ENCODE measurements around the gene YAP1. TPM values are rescaled to one million over a fixed set of nuclear protein-coding genes. Genes with fewer than 3 reads are reported as not detected.

YAP1 gene
- total RNA-seq, 2 experiments from 2014 or later, result 0.04 to 0.06 TPM

DNA sequence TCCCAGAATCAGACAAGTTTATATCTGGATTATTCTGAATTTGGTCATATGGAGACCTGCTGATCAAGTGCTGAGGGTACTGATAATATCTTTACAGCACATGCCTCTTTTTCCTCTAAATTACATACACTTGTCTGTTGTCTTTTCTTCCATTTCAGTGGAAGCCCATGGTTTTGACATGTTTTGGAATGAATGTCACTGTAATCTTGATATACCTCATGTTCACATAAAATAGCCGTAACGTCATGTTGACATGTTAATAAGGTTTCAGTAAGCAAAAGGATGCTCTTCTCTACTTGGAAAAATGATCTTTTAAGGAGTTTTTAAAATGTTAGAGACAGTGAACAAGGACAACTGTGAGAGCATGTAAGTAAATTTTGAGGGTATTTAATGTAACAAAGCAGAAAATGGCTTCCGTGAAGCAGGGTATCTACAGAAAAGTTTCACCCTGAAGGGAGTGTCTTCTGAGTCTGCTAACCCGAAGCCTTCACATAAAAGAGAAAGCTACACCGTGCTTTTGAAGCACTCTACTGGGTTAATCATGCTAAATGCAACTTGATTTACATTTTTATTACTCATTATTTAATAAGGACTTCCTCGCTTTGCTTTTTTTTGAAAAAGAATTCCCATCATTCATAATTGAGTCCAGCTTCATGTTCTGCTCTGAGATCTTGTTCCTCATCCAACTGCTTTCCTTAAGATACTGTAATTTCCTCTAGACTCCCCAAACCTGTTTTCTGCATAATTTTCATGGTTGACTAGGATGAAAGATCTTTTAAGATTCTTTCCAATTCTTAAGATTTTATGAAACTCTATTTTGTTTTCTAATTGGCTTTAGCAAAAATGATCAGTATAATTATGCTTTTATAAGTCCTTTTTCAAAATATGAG, 56.2 kb downstream of the YAP1 start:
- DNase-seq, result no peak
- no peaks in the 10 kb centered on the region for H3K36me3 Mint-ChIP-seq
- H3K9me3 Mint-ChIP-seq, result no peaks in the 10 kb centered on the region
- no peak overlapping the region for H3K27ac Mint-ChIP-seq
- H3K4me3 Mint-ChIP-seq, result no peak overlapping the region
- peaks cover 10% of the 10 kb centered on the region for H3K27me3 Mint-ChIP-seq
- H3K4me1 Mint-ChIP-seq, result no peaks in the 10 kb centered on the region

DNA sequence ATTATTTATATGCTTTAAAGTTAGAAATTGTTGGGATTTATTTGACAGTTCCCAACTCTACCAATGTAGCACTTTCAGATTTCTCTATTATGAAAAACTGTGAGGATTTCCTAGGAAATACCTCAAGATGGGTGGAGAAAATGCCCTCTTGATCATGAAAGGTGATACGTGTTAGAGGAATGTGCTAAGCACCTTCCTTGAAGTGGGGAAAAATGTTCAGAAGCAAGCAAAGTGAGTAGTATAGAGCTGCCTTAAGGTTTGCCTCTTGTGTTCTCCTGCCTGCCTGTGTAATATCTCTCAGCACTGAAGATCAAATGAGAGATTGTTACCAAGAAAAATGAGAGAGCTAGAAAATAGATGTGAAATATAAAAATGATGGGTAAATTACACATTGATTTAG, 58.2 kb downstream of the YAP1 start:
- no peak for DNase-seq
- Mint-ChIP-seq H3K4me3 (no peak overlapping the region), H3K4me1 (no peaks in the 10 kb centered on the region), H3K36me3 (no peaks in the 10 kb centered on the region), H3K27ac (no peak overlapping the region), H3K27me3 (peaks cover 13% of the 10 kb centered on the region), H3K9me3 (no peaks in the 10 kb centered on the region)

DNA sequence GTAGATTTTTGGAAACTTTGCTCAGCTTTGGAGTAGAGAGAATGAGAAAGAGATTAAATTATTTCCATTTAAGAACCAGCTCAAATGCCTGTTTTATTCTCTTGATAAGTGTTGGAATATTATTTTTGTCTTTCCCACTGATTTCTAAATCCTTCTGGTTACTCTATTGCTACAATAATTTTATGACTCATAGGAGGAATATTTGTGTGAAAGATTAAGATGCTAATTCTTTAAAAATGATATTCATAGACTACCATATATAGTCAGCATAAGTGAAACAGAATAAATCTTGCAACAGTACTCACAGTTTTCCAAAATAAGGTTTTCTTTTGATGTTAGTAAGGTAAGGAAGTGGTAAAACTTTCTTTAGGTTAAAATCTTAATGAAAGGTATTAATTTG, 60.9 kb downstream of the YAP1 start:
- no peaks in the 10 kb centered on the region for H3K9me3 Mint-ChIP-seq
- H3K27me3 Mint-ChIP-seq, result peaks cover 10% of the 10 kb centered on the region
- no peak for DNase-seq
- H3K36me3 Mint-ChIP-seq, result no peaks in the 10 kb centered on the region
- H3K4me1 Mint-ChIP-seq, result no peaks in the 10 kb centered on the region
- H3K27ac Mint-ChIP-seq, result no peak overlapping the region
- H3K4me3 Mint-ChIP-seq, result no peak overlapping the region

DNA sequence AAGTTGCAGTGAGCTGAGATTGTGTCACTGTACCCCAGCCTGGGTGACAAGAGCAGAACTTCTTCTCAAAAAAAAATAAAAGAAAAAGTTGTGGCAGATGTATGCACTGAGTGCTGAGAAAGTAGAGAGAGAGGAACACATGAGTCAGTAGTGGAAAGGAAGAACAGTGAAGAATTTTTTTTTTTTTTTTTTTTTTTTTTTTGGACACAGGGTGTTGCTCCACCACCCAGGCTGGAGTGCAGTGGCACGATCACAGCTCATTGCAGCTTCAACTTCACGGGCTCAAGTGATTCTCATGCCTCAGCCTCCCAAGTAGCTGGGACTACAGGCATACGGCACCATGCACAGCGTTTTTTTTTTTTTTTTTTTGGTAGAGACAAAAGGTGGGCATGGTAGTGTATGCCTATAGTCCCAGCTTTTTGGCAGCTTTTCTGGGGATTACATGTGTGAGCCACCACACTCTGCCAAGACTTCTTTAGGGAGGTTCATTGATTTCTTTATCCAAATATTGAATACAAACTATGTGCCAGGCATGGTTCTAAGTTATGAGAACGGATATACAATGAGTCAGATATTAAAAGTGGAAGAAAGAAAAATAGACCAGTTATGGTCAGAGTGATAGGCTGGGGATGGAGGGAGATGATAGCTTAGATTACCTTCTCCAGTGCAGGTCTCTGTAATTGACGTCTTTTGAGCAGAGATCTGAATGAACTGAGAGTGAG, 62.0 kb downstream of the YAP1 start:
- Mint-ChIP-seq H3K4me3 (no peak overlapping the region), H3K36me3 (no peaks in the 10 kb centered on the region), H3K27me3 (peaks cover 8% of the 10 kb centered on the region), H3K27ac (no peak overlapping the region), H3K4me1 (no peaks in the 10 kb centered on the region), H3K9me3 (no peaks in the 10 kb centered on the region)
- no peak for DNase-seq

DNA sequence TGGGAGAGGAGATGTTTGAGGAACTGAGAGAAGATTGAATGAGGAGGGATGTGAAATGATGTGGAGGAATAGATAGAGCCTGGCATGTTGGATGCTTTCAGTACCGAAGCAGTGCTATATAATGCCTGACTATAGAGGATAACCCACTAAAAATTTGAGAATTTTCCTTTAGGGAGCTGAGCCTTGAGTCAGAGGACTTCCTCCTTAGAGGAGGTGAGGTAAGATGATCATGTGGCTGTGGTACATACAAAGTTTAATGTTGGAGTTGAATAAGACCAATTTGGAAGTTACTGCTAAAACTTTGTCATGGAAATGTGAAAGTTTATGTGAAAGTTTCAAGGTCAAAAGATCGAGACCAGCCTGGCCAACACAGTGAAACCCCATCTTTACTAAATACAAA, 66.9 kb downstream of the YAP1 start:
- no peaks in the 10 kb centered on the region for H3K9me3 Mint-ChIP-seq
- H3K27me3 Mint-ChIP-seq, result peaks cover 5% of the 10 kb centered on the region
- no peak overlapping the region for H3K4me3 Mint-ChIP-seq
- DNase-seq, result no peak
- H3K4me1 Mint-ChIP-seq, result peaks cover 3% of the 10 kb centered on the region
- H3K36me3 Mint-ChIP-seq, result no peaks in the 10 kb centered on the region
- no peak overlapping the region for H3K27ac Mint-ChIP-seq

DNA sequence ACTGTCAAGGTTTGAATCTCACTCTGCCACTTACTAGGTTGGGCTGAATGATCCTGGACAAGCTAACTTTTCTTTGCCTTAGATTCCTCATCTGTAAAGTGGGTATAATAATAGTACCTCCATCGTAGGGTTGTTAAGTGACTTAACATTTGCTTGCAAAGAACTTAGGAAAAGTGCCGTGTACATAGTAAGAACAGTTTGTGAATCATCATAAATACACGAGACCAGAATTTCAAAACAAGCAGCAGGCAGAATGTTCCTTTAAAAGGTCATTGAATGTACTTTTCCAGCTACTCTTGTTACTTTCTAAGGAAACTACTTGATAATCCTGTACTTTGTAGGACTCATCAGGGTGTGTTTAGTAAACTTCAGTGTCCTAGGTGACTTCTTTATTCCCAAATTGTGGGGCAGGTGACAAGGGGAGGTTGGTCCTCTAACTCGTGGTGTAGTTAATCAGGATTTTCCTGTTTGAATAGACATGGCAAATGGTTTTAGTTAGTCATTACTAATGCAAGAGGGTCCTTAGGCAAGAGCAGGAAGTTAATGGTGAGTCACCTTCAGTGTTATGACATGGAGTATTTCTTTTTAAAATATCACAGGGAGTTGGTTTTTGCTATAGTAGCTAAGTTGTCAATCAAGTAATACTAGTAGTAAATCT, 67.9 kb downstream of the YAP1 start:
- no peaks in the 10 kb centered on the region for H3K36me3 Mint-ChIP-seq
- H3K27ac Mint-ChIP-seq, result no peak overlapping the region
- H3K4me1 Mint-ChIP-seq, result peaks cover 3% of the 10 kb centered on the region
- H3K4me3 Mint-ChIP-seq, result no peak overlapping the region
- DNase-seq, result no peak
- peaks cover 4% of the 10 kb centered on the region for H3K27me3 Mint-ChIP-seq
- H3K9me3 Mint-ChIP-seq, result no peaks in the 10 kb centered on the region

DNA sequence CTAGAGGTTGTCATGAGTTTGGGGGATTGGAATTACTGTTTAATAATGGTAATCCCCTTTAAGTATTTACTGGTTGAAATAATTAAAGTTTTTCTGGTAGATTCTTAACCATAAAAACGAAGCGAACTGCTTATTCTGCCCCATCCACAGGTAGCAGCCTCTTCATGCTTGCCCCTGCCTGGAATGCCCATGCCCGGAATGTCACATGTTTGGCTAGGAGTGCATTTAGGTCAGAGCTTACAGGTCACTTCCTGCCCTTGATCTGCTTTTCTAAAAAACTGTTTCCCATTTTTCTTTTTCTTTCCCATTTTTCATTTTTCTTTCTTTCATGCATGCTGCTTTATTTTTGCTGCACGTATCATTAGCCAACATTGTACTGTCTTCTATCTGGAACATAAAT, 69.1 kb downstream of the YAP1 start:
- H3K9me3 Mint-ChIP-seq, result no peaks in the 10 kb centered on the region
- no peak overlapping the region for H3K27ac Mint-ChIP-seq
- peaks cover 3% of the 10 kb centered on the region for H3K4me1 Mint-ChIP-seq
- H3K4me3 Mint-ChIP-seq, result no peak overlapping the region
- H3K27me3 Mint-ChIP-seq, result peaks cover 4% of the 10 kb centered on the region
- H3K36me3 Mint-ChIP-seq, result no peaks in the 10 kb centered on the region
- DNase-seq, result no peak

DNA sequence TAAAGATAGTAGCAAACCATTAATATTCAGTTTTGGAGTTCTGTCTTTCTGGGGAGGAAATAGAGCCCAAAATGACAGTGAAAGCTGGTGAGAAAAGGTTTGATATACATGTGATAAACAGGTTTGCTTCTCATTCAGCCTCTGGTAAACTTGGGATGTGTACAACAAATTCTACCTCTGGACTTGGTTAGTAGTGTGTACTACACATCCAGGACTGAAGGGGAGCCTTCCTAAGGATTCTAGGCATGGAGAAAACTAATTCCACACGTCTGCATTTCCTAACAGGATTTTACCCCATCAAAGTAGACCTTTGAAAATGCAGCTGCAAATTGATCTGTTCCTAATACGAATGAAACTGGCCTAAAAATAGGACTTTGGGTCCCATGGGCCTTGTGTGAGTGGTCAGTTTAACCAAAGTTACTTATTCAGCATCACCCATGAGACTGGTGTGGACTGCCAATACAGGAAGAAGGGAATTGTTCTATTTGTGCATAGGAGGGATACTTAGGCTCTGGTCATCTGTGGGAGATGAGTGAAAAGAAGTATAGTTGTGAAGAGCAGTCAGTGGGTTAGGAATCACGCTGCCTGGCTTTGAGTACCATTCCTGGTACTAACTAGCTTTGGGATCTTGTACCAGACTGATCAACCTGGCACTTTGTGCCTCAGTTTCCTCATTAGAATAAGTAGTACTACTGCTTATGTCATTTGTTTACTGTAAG, 74.2 kb downstream of the YAP1 start:
- no peaks in the 10 kb centered on the region for H3K4me1 Mint-ChIP-seq
- no peak overlapping the region for H3K27ac Mint-ChIP-seq
- DNase-seq, result no peak
- H3K9me3 Mint-ChIP-seq, result no peaks in the 10 kb centered on the region
- no peaks in the 10 kb centered on the region for H3K27me3 Mint-ChIP-seq
- H3K36me3 Mint-ChIP-seq, result no peaks in the 10 kb centered on the region
- H3K4me3 Mint-ChIP-seq, result no peak overlapping the region

DNA sequence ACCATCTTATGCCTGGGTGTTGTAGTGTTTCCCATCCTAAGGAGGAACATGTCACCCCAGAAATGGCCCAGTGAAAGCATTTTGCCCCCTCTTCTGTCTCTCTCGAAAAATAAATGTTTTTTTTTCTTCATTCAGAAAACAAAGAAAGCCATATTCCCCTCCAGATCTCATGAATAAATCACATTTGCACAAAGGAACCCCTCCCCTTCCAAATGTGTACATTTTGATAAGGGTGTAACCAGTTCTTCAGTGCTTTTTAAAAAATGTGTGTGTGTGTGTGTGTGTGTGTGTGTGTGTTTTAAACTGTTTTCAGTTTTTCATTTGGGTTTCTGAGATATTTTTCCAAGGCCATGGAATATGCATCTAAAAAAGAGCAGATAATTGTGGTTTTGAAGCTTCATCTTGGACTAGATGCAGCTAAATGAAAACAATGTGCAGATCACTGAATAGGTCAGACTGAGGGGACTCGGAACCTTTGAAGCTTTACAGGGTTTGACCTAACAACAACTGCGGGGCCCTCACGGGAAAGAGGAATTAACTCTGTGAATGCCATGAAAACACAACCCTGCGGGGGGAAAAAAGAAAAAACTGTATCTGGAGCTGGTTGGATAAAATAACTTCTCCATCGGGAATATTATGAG, 76.4 kb downstream of the YAP1 start:
- H3K27ac Mint-ChIP-seq, result no peak overlapping the region
- H3K36me3 Mint-ChIP-seq, result no peaks in the 10 kb centered on the region
- H3K27me3 Mint-ChIP-seq, result peaks cover 9% of the 10 kb centered on the region
- no peak overlapping the region for H3K4me3 Mint-ChIP-seq
- no peak for DNase-seq
- H3K9me3 Mint-ChIP-seq, result no peaks in the 10 kb centered on the region
- no peaks in the 10 kb centered on the region for H3K4me1 Mint-ChIP-seq

DNA sequence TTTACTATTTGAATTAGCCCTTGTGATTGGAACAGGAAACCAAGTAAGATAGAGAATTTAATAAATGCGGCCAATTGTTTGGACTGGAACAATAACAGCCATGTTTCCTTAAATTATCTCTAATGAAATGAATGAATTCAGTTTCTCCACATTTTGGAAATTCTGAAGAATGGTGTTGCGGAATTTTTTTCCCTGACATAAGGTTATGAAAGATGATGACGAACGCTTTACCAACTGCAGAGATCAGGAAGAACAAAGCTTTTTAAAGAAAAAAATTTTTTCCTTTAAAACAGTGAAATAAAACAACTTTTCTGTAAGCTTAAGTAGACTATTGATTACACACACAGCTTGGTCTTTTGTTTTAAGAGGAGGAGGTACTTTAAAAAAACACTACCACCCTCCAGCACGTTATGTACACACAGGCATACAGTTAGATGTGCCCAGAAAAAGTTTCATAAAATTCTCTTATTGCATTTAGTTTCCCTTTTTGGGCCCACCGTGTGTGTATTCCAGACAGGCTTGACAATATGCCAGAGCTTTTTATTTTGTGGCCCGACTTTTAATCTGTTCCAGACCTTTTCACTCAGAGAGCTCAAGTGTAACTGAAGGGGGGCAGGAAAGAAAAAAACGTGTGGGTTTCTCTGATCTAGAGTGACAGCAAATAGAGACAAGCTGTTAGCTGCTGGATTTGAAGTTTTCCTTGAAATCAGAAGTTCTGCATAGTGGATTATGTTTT, 77.3 kb downstream of the YAP1 start:
- Mint-ChIP-seq H3K27me3 (peaks cover 9% of the 10 kb centered on the region), H3K4me1 (no peaks in the 10 kb centered on the region), H3K36me3 (no peaks in the 10 kb centered on the region), H3K4me3 (no peak overlapping the region), H3K9me3 (no peaks in the 10 kb centered on the region), H3K27ac (no peak overlapping the region)
- no peak for DNase-seq

DNA sequence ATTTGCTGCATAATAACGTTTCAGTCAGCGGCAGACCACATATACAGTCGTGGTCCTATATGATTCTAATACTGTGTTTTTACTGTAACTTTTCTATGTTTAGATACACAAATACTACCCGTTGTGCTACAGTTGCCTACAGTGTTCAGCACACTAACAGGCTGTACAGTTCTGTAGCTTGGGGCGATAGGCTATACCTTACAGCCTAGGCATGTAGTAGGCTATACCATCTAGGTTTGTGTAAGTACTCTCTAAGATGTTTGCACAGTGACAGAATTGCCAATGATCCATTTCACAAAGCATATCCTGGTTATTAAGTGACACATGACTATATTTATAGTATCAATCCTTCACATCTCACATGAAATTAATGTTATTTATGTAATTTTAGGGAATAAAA, 78.2 kb downstream of the YAP1 start:
- H3K36me3 Mint-ChIP-seq, result no peaks in the 10 kb centered on the region
- H3K9me3 Mint-ChIP-seq, result no peaks in the 10 kb centered on the region
- no peak overlapping the region for H3K4me3 Mint-ChIP-seq
- H3K27me3 Mint-ChIP-seq, result peaks cover 9% of the 10 kb centered on the region
- H3K4me1 Mint-ChIP-seq, result no peaks in the 10 kb centered on the region
- no peak for DNase-seq
- no peak overlapping the region for H3K27ac Mint-ChIP-seq

DNA sequence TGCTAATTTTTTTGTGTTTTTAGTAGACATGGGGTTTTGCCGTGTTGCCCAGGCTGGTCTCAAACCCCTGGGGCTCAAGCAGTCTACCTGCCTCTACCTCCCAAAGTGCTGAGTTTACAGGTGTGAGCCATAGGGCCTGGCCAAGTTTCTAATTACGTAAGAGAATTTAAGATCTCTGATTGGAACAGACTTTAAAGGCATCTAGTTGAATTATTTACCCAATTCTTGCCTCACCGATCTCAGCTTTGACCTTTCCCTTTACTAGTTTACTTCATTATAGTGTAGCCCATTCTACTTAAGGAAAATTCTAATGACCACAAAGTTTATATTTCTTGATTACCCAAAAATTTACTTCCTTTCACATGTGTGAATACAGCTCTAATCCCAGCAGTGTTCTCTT, 81.6 kb downstream of the YAP1 start:
- no peak for DNase-seq
- Mint-ChIP-seq H3K9me3 (peaks cover 3% of the 10 kb centered on the region), H3K27ac (no peak overlapping the region), H3K27me3 (peaks cover 17% of the 10 kb centered on the region), H3K4me3 (no peak overlapping the region), H3K4me1 (no peaks in the 10 kb centered on the region), H3K36me3 (no peaks in the 10 kb centered on the region)

DNA sequence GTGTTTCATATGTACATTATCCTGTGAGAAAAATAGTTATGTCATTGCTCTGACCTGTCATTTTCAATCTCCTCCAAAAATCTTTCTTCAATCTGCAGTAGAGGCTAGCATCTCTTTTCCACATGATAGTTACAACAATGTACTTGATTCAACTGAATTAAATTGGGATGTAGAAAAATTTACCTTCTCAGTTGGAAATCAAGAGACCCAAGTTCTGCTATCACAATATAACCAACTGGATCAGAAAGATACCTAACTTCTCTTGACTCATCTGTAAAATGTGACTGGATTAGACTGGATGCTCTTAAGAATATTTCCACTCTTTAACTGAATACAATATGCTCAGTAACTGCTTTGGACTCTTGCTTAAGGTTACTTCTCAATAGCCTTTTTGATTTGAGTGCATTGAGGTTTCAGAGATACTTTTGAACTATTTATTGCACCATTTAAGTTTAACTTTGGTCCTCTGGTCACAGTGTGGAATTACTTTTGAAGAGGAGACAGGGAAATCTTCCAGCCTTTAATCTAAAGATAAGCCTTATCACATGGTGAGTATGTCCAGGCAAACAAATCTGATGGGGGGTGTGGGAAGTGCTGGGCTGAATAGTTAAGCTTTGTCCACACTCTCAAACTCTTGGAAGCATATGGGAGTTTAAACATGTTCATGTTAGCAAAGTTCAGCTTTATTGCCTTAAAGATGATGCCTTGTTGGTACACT, 82.3 kb downstream of the YAP1 start:
- peaks cover 3% of the 10 kb centered on the region for H3K9me3 Mint-ChIP-seq
- H3K4me1 Mint-ChIP-seq, result no peaks in the 10 kb centered on the region
- H3K27ac Mint-ChIP-seq, result no peak overlapping the region
- no peak for DNase-seq
- no peak overlapping the region for H3K4me3 Mint-ChIP-seq
- no peaks in the 10 kb centered on the region for H3K36me3 Mint-ChIP-seq
- H3K27me3 Mint-ChIP-seq, result peaks cover 19% of the 10 kb centered on the region

Measured in activated naive CD8-positive, alpha-beta T cell treated with anti-CD3 and anti-CD28 coated beads for 36 hours (primary cell).